IMR-90 (cell line): ENCODE results near the gene ROBO2. TPM values are rescaled to one million over a fixed set of nuclear protein-coding genes. Genes with fewer than 3 reads are reported as not detected.

Experiments used
- ATAC-seq: fragments of 200-7000 bp; cut with Tn5 transposase; 2 replicates; pipeline ENCODE4 v1.9.1; 2020; ENCODE audit warnings: low read depth, mild to moderate bottlenecking, moderate library complexity
- BruUV-seq: library from RNA; stranded (reverse); fragments of 400-500 nt; replicated peaks from 2 replicates; lab custom pipeline; 2021; lab: Mats Ljungman, UMichigan
- CTCF ChIA-PET: fragments of 300-600 bp; formaldehyde crosslinking; extraction: SDS; loops from one replicate; lab custom pipeline; 2021; ENCODE audit warnings: antibody characterized with exemption; lab: Yijun Ruan, JAX
- POLR2A ChIA-PET: fragments of 300-600 bp; sonication (Branson Sonifier 250); formaldehyde crosslinking; loops from one replicate; lab custom pipeline; 2022; ENCODE audit warnings: antibody characterized with exemption; ENCODE audit not compliant: unreplicated experiment; lab: Charles Lee
- DNase-seq: peaks from one replicate; pipeline ENCODE4 v3.0.0; 2013
- H2AFZ ChIP-seq: replicated peaks from 2 replicates; pipeline ENCODE3; 2013; ENCODE audit warnings: low read length, mild to moderate bottlenecking; ENCODE audit not compliant: poor library complexity
- H2AK5ac ChIP-seq: 2 replicates; pipeline ENCODE4 v1.6.1; 2013; ENCODE audit warnings: low read depth, low read length, inconsistent platforms
- H2AK9ac ChIP-seq: replicated peaks from 2 replicates; pipeline ENCODE3; 2013; ENCODE audit warnings: mild to moderate bottlenecking, low read depth, low read length, moderate library complexity; ENCODE audit not compliant: poor library complexity
- H2BK120ac ChIP-seq: 2 replicates; pipeline ENCODE4 v1.6.1; 2013; ENCODE audit warnings: low read depth, low read length, inconsistent platforms
- H2BK15ac ChIP-seq: 3 replicates; pipeline ENCODE4 v1.6.1; 2013; ENCODE audit warnings: low read depth, low read length, inconsistent platforms
- H2BK20ac ChIP-seq: 2 replicates; pipeline ENCODE4 v1.6.1; 2013; ENCODE audit warnings: low read depth, mild to moderate bottlenecking, inconsistent platforms, low read length, moderate library complexity
- H2BK5ac ChIP-seq: 2 replicates; pipeline ENCODE4 v1.6.1; 2013; ENCODE audit warnings: mild to moderate bottlenecking, low read depth, low read length, inconsistent platforms; ENCODE audit not compliant: poor library complexity, severe bottlenecking
- H3K14ac ChIP-seq: replicated peaks from 2 replicates; pipeline ENCODE4 v1.6.1; 2013; ENCODE audit warnings: low read depth, low read length, inconsistent platforms
- H3K18ac ChIP-seq: 2 replicates; pipeline ENCODE4 v1.6.1; 2013; ENCODE audit warnings: low read depth, low read length, control low read depth
- H3K23ac ChIP-seq: 2 replicates; pipeline ENCODE4 v1.6.1; 2013; ENCODE audit warnings: low read depth, low read length, inconsistent platforms
- H3K27ac ChIP-seq: 2 replicates; pipeline ENCODE4 v1.5.1; 2013; ENCODE audit warnings: mild to moderate bottlenecking, control low read depth, low read length; ENCODE audit not compliant: insufficient read depth
- H3K27me3 ChIP-seq: 2 replicates; pipeline ENCODE4 v1.6.1; 2013; ENCODE audit warnings: low read length; ENCODE audit not compliant: control insufficient read depth, insufficient read depth
- H3K36me3 ChIP-seq: 2 replicates; pipeline ENCODE4 v1.6.1; 2013; ENCODE audit warnings: low read length, mixed read lengths; ENCODE audit not compliant: control insufficient read depth, insufficient read depth
- H3K4ac ChIP-seq: 2 replicates; pipeline ENCODE4 v1.6.1; 2013; ENCODE audit warnings: low read depth, low read length, inconsistent platforms
- H3K4me1 ChIP-seq: 2 replicates; pipeline ENCODE4 v1.6.1; 2013; ENCODE audit warnings: low read length, mixed read lengths; ENCODE audit not compliant: control insufficient read depth, insufficient read depth
- H3K4me2 ChIP-seq: 2 replicates; pipeline ENCODE4 v1.6.1; 2013; ENCODE audit warnings: low read depth, mild to moderate bottlenecking, control low read depth, low read length, moderate library complexity
- H3K4me3 ChIP-seq: 2 replicates; pipeline ENCODE4 v1.5.1; 2013; ENCODE audit warnings: low read depth, mild to moderate bottlenecking, control low read depth, low read length, moderate library complexity; ENCODE audit not compliant: insufficient read depth
- H3K56ac ChIP-seq: 2 replicates; pipeline ENCODE4 v1.6.1; 2013; ENCODE audit warnings: low read length, inconsistent platforms; ENCODE audit not compliant: insufficient read depth; ENCODE audit errors: extremely low read depth
- H3K79me1 ChIP-seq, 2 experiments: 2 replicates each; pipeline ENCODE4 v1.6.1; 2013; ENCODE audit warnings: low read length in 2 of 2, inconsistent platforms in 1 of 2, low read depth in 1 of 2
- H3K9ac ChIP-seq: 2 replicates; pipeline ENCODE4 v1.6.1; 2013; ENCODE audit warnings: low read depth, low read length, control low read depth
- H3K9me1 ChIP-seq: 2 replicates; pipeline ENCODE4 v1.6.1; 2013; ENCODE audit warnings: low read length, inconsistent platforms; ENCODE audit not compliant: insufficient read depth
- H3K9me3 ChIP-seq: 2 replicates; pipeline ENCODE4 v1.6.1; 2013; ENCODE audit warnings: low read length; ENCODE audit not compliant: control insufficient read depth, insufficient read depth
- H4K20me1 ChIP-seq: 2 replicates; pipeline ENCODE4 v1.6.1; 2013; ENCODE audit warnings: low read length, inconsistent platforms; ENCODE audit not compliant: insufficient read depth
- H4K5ac ChIP-seq: 2 replicates; pipeline ENCODE4 v1.6.1; 2013; ENCODE audit warnings: mild to moderate bottlenecking, low read depth, low read length, control low read depth
- H4K8ac ChIP-seq, 2 experiments: 2 replicates each; pipeline ENCODE4 v1.6.1; 2013; ENCODE audit warnings: low read depth in 2 of 2, low read length in 2 of 2, control low read depth in 1 of 2, inconsistent platforms in 1 of 2
- H4K91ac ChIP-seq: 2 replicates; pipeline ENCODE4 v1.6.1; 2013; ENCODE audit warnings: low read depth, low read length, inconsistent platforms; ENCODE audit not compliant: insufficient read depth
- BHLHE40 ChIP-seq: fragments of 150-350 bp; IDR thresholded peaks from 2 replicates; pipeline ENCODE4 v1.6.1; 2016; ENCODE audit warnings: mild to moderate bottlenecking, low read depth, low read length
- CEBPB ChIP-seq: IDR thresholded peaks from 2 replicates; pipeline ENCODE4 v1.6.1; 2012; ENCODE audit warnings: low read depth, low read length, improper control_type of control experiment
- CHD1 ChIP-seq: IDR thresholded peaks from 2 replicates; pipeline ENCODE4 v1.6.1; 2012; ENCODE audit warnings: low read depth, low read length, improper control_type of control experiment
- CTCF ChIP-seq: conservative IDR thresholded peaks from 2 replicates; pipeline ENCODE4 v1.5.1; 2012; ENCODE audit warnings: mild to moderate bottlenecking, low read depth, low read length, improper control_type of control experiment
- ELK1 ChIP-seq: fragments of 150-350 bp; IDR thresholded peaks from 2 replicates; pipeline ENCODE4 v1.6.1; 2016; ENCODE audit warnings: low read depth, mild to moderate bottlenecking, low read length, moderate library complexity, borderline replicate concordance
- FOS ChIP-seq: fragments of 150-350 bp; IDR thresholded peaks from 2 replicates; pipeline ENCODE4 v1.6.1; 2016; ENCODE audit warnings: low read depth, low read length
- MAFK ChIP-seq: IDR thresholded peaks from 2 replicates; pipeline ENCODE4 v1.6.1; 2012; ENCODE audit warnings: low read depth, low read length, improper control_type of control experiment
- MAZ ChIP-seq: IDR thresholded peaks from 2 replicates; pipeline ENCODE4 v1.6.1; 2012; ENCODE audit warnings: low read depth, mild to moderate bottlenecking, low read length, improper control_type of control experiment, moderate library complexity, borderline replicate concordance
- MXI1 ChIP-seq: IDR thresholded peaks from 2 replicates; pipeline ENCODE4 v1.6.1; 2012; ENCODE audit warnings: low read depth, mild to moderate bottlenecking, low read length, moderate library complexity, borderline replicate concordance
- NFE2L2 ChIP-seq: fragments of 150-350 bp; IDR thresholded peaks from 2 replicates; pipeline ENCODE4 v1.6.1; 2016; ENCODE audit warnings: low read depth, mild to moderate bottlenecking, low read length
- POLR2A ChIP-seq: IDR thresholded peaks from 2 replicates; pipeline ENCODE4 v1.6.1; 2012; ENCODE audit warnings: mild to moderate bottlenecking, low read depth, low read length
- RAD21 ChIP-seq: IDR thresholded peaks from 2 replicates; pipeline ENCODE4 v1.6.1; 2012; ENCODE audit warnings: low read length, improper control_type of control experiment
- RFX5 ChIP-seq: IDR thresholded peaks from 2 replicates; pipeline ENCODE4 v1.8.0; 2012; ENCODE audit warnings: low read depth, mild to moderate bottlenecking, low read length, moderate library complexity
- SMC3 ChIP-seq: fragments of 150-350 bp; IDR thresholded peaks from 2 replicates; pipeline ENCODE4 v1.6.1; 2016; ENCODE audit warnings: low read depth, mild to moderate bottlenecking, antibody characterized with exemption, low read length, moderate library complexity
- USF2 ChIP-seq: fragments of 150-350 bp; IDR thresholded peaks from 2 replicates; pipeline ENCODE4 v1.6.1; 2017; ENCODE audit warnings: mild to moderate bottlenecking, antibody characterized with exemption, low read length, low read depth
- WGBS, 2 experiments: methylation state at CpG; one replicate each; pipeline versions ENCODE4 v1.1.5 to v1.1.7; 2013; ENCODE audit warnings: missing lambda C conversion rate in 2 of 2; ENCODE audit not compliant: insufficient read length in 1 of 2; ENCODE audit errors: extremely low coverage in 2 of 2; 5-methylcytosine and 5-hydroxymethylcytosine counted together
- dilution Hi-C: fragments of 300-500 bp; cut with HindIII; formaldehyde crosslinking; loops from one replicate; pipeline ENCODE4 v1.14.3; 2018; ENCODE audit warnings: low sequenced_read_pairs; ENCODE audit not compliant: unreplicated experiment
- in situ Hi-C: fragments of 300-500 bp; cut with MboI; formaldehyde crosslinking; loops from 3 replicates; pipeline ENCODE4 v1.14.3; 2019; ENCODE audit warnings: low sequenced_read_pairs, inconsistent platforms, mixed read lengths
- intact Hi-C: fragments of 100-400 bp; cut with micrococcal nuclease; formaldehyde crosslinking; loops from 2 replicates; pipeline ENCODE4 v1.10.0; 2022
- polyA plus RNA-seq, 3 experiments: library from polyadenylated mRNA; depleted of rRNA; stranded (reverse); fragments of >200 nt; gene quantifications; 2 replicates each; pipeline ENCODE4 v1.2.3, GENCODE V29; 2012; ENCODE audit warnings: low replicate concordance in 1 of 3
- total RNA-seq: library from RNA; depleted of rRNA; stranded (reverse); fragments of >200 nt; gene quantifications from 2 replicates; pipeline ENCODE4 v1.2.3, GENCODE V29; 2012

ROBO2 gene
- total and polyA plus RNA-seq, 2 of the 4 experiments (the other 2 are of a cell fraction), result 9.3 to 14.5 TPM

- Histone ChIP-seq H3K56ac (no peak overlapping the region), H3K23ac (no peak overlapping the region), H3K4me1 (no peaks in the 10 kb centered on the region), H2BK20ac (no peak overlapping the region), H3K4me2 (no peak overlapping the region), H3K9me1 (no peaks in the 10 kb centered on the region), H2BK15ac (no peak overlapping the region), H3K9ac (no peak overlapping the region), H4K20me1 (no peaks in the 10 kb centered on the region), H3K18ac (no peak overlapping the region), H3K27ac (no peak overlapping the region), H4K8ac (no peak overlapping the region), H4K5ac (no peak overlapping the region), H4K91ac (no peak overlapping the region), H2BK5ac (no peak overlapping the region), H3K9me3 (no peaks in the 10 kb centered on the region), H2AFZ (no peak overlapping the region), H3K36me3 (no peaks in the 10 kb centered on the region), H3K79me1 (no peaks in the 10 kb centered on the region), H2AK9ac (no peak overlapping the region), H2AK5ac (no peak overlapping the region), H3K14ac (no peak overlapping the region), H2BK120ac (no peak overlapping the region), H3K27me3 (no peaks in the 10 kb centered on the region), H3K4me3 (no peak overlapping the region), H3K4ac (no peak overlapping the region)
- CTCF ChIA-PET, result no interaction called here
- POLR2A ChIA-PET, result no interaction called here
- WGBS, 2 experiments, result 100% methylated on average over 1 of the region's 3 CpGs; no CpG with 5 or more reads in 1 of the 2 experiments
- dilution Hi-C loops (no loop called here), intact Hi-C loops (no loop called here), in situ Hi-C loops (no loop called here)
- DNase-seq (no peak), ATAC-seq (no peak)
- BruUV-seq, result no TSS peak
- TF ChIP-seq SMC3 (no peak), USF2 (no peak), MXI1 (no peak), CEBPB (no peak), POLR2A (no peak), BHLHE40 (no peak), FOS (no peak), MAZ (no peak), ELK1 (no peak), RFX5 (no peak), CHD1 (no peak), NFE2L2 (no peak), CTCF (no peak), MAFK (no peak), RAD21 (no peak)
Measured at GRCh38 chr3:77139624-77140023, 99.7 kb downstream of the ROBO2 start.
